ENCODE data around the gene CNOT8.
"Not testable (repeated sequence)": the region's sequence is repeated elsewhere in the genome, so short reads cannot be mapped to it uniquely, and the experiment has no call there.

Gene CNOT8

DNA sequence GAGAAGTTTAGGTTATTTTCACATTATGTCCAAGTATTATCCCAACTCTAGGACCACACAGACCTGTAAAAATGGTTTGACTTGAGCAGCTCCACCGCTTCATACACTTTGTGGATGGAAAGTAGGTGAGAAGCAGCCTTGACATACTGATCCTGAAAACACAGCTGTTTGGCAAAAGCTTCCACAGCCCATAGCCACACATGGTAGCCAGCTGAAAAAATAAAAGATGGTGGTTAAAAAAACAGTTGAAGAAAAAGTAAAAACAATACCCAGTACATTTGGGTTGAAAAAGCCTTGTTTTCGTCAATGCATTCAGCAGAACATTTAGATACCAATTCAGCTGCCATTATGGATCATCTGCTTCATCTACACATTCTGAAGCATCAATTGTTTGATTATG, 42.8 kb downstream of the CNOT8 start:
- TF ChIP-seq CTCF (IDR thresholded peaks at IDR 0.05; ENCODE audit: borderline replicate concordance, control extremely low read depth, extremely low read depth, insufficient read depth, missing control alignments), result no peak
- no peak for DNase-seq (ENCODE audit: low spot score)
- in situ Hi-C loops (cut with MboI; ENCODE audit: low sequenced_read_pairs, unreplicated experiment), result no loop called here

- in situ Hi-C loops (cut with MboI; ENCODE audit: low sequenced_read_pairs, unreplicated experiment), result no loop called here
- no peak for TF ChIP-seq CTCF (IDR thresholded peaks at IDR 0.05; ENCODE audit: borderline replicate concordance, control extremely low read depth, extremely low read depth, insufficient read depth, missing control alignments)
These were observed 43.5 kb downstream of the CNOT8 start for GRCh38 chr5:154901913-154902312.

GRCh38 chr5:154905601-154906000, 47.2 kb downstream of the CNOT8 start:
- DNase-seq (ENCODE audit: low spot score); in situ Hi-C loops (cut with MboI; ENCODE audit: low sequenced_read_pairs, unreplicated experiment): not testable (repeated sequence)

More at GRCh38 chr5:154901913-154902312, 43.5 kb downstream of the CNOT8 start:
- no peak for DNase-seq (ENCODE audit: low spot score)

DNA sequence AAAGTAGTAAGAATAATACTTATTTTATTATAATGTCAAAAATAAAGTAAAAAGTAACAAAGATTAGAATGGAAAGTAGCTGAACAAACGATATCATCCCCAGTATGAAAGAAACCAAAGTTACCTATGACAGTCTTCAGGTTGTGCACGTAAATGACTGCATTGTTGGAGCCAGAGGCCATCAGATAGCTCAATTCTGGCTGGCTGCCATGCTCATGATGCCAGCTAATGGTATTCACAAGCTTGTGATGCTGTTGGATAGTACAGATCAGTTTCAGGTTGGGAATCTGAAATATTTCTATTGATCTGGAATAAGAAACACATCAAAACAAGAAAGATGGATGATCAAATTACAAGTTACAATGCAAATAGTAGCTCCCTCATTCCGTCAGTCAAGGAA, 58.4 kb downstream of the CNOT8 start:
- DNase-seq (ENCODE audit: low spot score), result no peak
- in situ Hi-C loops (cut with MboI; ENCODE audit: low sequenced_read_pairs, unreplicated experiment), result no loop called here
- no peak for TF ChIP-seq CTCF (IDR thresholded peaks at IDR 0.05; ENCODE audit: borderline replicate concordance, control extremely low read depth, extremely low read depth, insufficient read depth, missing control alignments)

GRCh38 chr5:154917757-154918156, 59.3 kb downstream of the CNOT8 start:
- no peak for DNase-seq (ENCODE audit: low spot score)
- no peak for TF ChIP-seq CTCF (IDR thresholded peaks at IDR 0.05; ENCODE audit: borderline replicate concordance, control extremely low read depth, extremely low read depth, insufficient read depth, missing control alignments)
- in situ Hi-C loops (cut with MboI; ENCODE audit: low sequenced_read_pairs, unreplicated experiment), result no loop called here

- in situ Hi-C loops (cut with MboI; ENCODE audit: low sequenced_read_pairs, unreplicated experiment), result no loop called here
- no peak for DNase-seq (ENCODE audit: low spot score)
- TF ChIP-seq CTCF (IDR thresholded peaks at IDR 0.05; ENCODE audit: borderline replicate concordance, control extremely low read depth, extremely low read depth, insufficient read depth, missing control alignments), result no peak
These were observed 65.3 kb downstream of the CNOT8 start for GRCh38 chr5:154923441-154924430.
